ENCODE measurements around the gene PLCH2. TPM values are rescaled to one million over a fixed set of nuclear protein-coding genes. Genes with fewer than 3 reads are reported as not detected.

The PLCH2 gene
- total and polyA plus RNA-seq, 4 donors, result 2.1 to 7.9 (median 3.4) TPM

GRCh38 chr1:2508180-2508579, 32.1 kb downstream of the PLCH2 start:
- ATAC-seq (ENCODE audit: insufficient read depth, low FRiP score) (no peak), DNase-seq (no peak)
- no peaks in the 10 kb centered on the region for H3K9me3 ChIP-seq (ENCODE audit: control insufficient read depth in 4 of 4, insufficient read depth in 3 of 4, low read length in 3 of 4)
- H3K36me3 ChIP-seq (ENCODE audit: control insufficient read depth in 4 of 4, insufficient read depth in 4 of 4, low read length in 4 of 4), result peaks cover 4 to 58% (median 22%) of the 10 kb centered on the region in 4 donors
- H3K9ac ChIP-seq (ENCODE audit: insufficient read depth in 1 of 2, low read length in 2 of 2), result no peak overlapping the region
- H3K27me3 ChIP-seq (ENCODE audit: control insufficient read depth in 3 of 3, insufficient read depth in 3 of 3, low read length in 2 of 3), result no peaks in the 10 kb centered on the region
- no peak for TF ChIP-seq CTCF (IDR thresholded peaks at IDR 0.05; ENCODE audit: control extremely low read depth, extremely low read depth)
- 88 to 89% methylated on average over 23 to 24 of the region's 24 CpGs for WGBS, 2 donors
- H3K27ac ChIP-seq (ENCODE audit: low read depth in 1 of 2, low read length in 1 of 2), result no peak overlapping the region
- H3K4me1 ChIP-seq (ENCODE audit: control insufficient read depth in 5 of 5, insufficient read depth in 5 of 5, low read length in 5 of 5), result peaks cover 0 to 25% (median 0%) of the 10 kb centered on the region in 5 donors
- H3K4me3 ChIP-seq, result no peak overlapping the region

- H3K27ac ChIP-seq (ENCODE audit: low read depth in 1 of 2, low read length in 1 of 2), result no peak overlapping the region
- H3K4me1 ChIP-seq (ENCODE audit: control insufficient read depth in 5 of 5, insufficient read depth in 5 of 5, low read length in 5 of 5), result peaks cover 0 to 20% (median 0%) of the 10 kb centered on the region in 5 donors
- H3K4me3 ChIP-seq, result no peak overlapping the region
- no peak for ATAC-seq (ENCODE audit: insufficient read depth, low FRiP score)
- H3K27me3 ChIP-seq (ENCODE audit: control insufficient read depth in 3 of 3, insufficient read depth in 3 of 3, low read length in 2 of 3), result no peaks in the 10 kb centered on the region
- peaks cover 4 to 63% (median 25%) of the 10 kb centered on the region in 4 donors for H3K36me3 ChIP-seq (ENCODE audit: control insufficient read depth in 4 of 4, insufficient read depth in 4 of 4, low read length in 4 of 4)
- no peak for TF ChIP-seq CTCF (IDR thresholded peaks at IDR 0.05; ENCODE audit: control extremely low read depth, extremely low read depth)
- H3K9ac ChIP-seq (ENCODE audit: insufficient read depth in 1 of 2, low read length in 2 of 2), result no peak overlapping the region
- H3K9me3 ChIP-seq (ENCODE audit: control insufficient read depth in 4 of 4, insufficient read depth in 3 of 4, low read length in 3 of 4), result no peaks in the 10 kb centered on the region
- 95% methylated on average over 29 of the region's 29 CpGs for WGBS, 2 donors
- DNase-seq, result peak in 1 of 3 donors; percentile 28
Measured at GRCh38 chr1:2508751-2509150, 32.7 kb downstream of the PLCH2 start.

GRCh38 chr1:2509589-2509988, 33.5 kb downstream of the PLCH2 start:
- H3K4me3 ChIP-seq, result no peak overlapping the region
- H3K4me1 ChIP-seq (ENCODE audit: control insufficient read depth in 5 of 5, insufficient read depth in 5 of 5, low read length in 5 of 5), result peaks cover 0 to 13% (median 0%) of the 10 kb centered on the region in 5 donors
- H3K27ac ChIP-seq (ENCODE audit: low read depth in 1 of 2, low read length in 1 of 2), result no peak overlapping the region
- no peak overlapping the region for H3K9ac ChIP-seq (ENCODE audit: insufficient read depth in 1 of 2, low read length in 2 of 2)
- H3K36me3 ChIP-seq (ENCODE audit: control insufficient read depth in 4 of 4, insufficient read depth in 4 of 4, low read length in 4 of 4), result peaks cover 5 to 72% (median 26%) of the 10 kb centered on the region in 4 donors
- DNase-seq (no peak), ATAC-seq (ENCODE audit: insufficient read depth, low FRiP score) (no peak)
- WGBS, 2 donors, result 95% methylated on average over 11 of the region's 11 CpGs
- TF ChIP-seq CTCF (IDR thresholded peaks at IDR 0.05; ENCODE audit: control extremely low read depth, extremely low read depth), result no peak
- H3K9me3 ChIP-seq (ENCODE audit: control insufficient read depth in 4 of 4, insufficient read depth in 3 of 4, low read length in 3 of 4), result no peaks in the 10 kb centered on the region
- H3K27me3 ChIP-seq (ENCODE audit: control insufficient read depth in 3 of 3, insufficient read depth in 3 of 3, low read length in 2 of 3), result no peaks in the 10 kb centered on the region
